H9 (cell line): ENCODE data around the gene STAG2. TPM values are rescaled to one million over a fixed set of nuclear protein-coding genes. Genes with fewer than 3 reads are reported as not detected.

Source experiments
- DNase-seq: peaks from one replicate; pipeline ENCODE4 v3.0.0-alpha.2; 2017
- H2AFZ ChIP-seq: one replicate; pipeline ENCODE4 v1.6.1; 2013; ENCODE audit warnings: mild to moderate bottlenecking, low read length, control low read depth, moderate library complexity
- H2AK5ac ChIP-seq: 2 replicates; pipeline ENCODE4 v1.6.1; 2013; ENCODE audit warnings: low read length, control low read depth, mixed read lengths; ENCODE audit not compliant: insufficient read length
- H2BK120ac ChIP-seq: one replicate; pipeline ENCODE4 v1.6.1; 2013; ENCODE audit warnings: low read depth, mild to moderate bottlenecking, low read length, control low read depth, inconsistent platforms; ENCODE audit not compliant: poor library complexity, severe bottlenecking
- H2BK12ac ChIP-seq: 2 replicates; pipeline ENCODE4 v1.6.1; 2013; ENCODE audit warnings: low read length, control low read depth, mixed read lengths, low read depth; ENCODE audit not compliant: insufficient read length
- H2BK15ac ChIP-seq: 2 replicates; pipeline ENCODE4 v1.6.1; 2013; ENCODE audit warnings: low read depth, low read length, control low read depth
- H2BK20ac ChIP-seq: one replicate; pipeline ENCODE4 v1.6.1; 2013; ENCODE audit warnings: low read depth, mild to moderate bottlenecking, low read length, control low read depth, inconsistent platforms; ENCODE audit not compliant: poor library complexity, severe bottlenecking
- H2BK5ac ChIP-seq: 2 replicates; pipeline ENCODE4 v1.6.1; 2013; ENCODE audit warnings: low read length, control low read depth, mixed read lengths; ENCODE audit not compliant: insufficient read length
- H3K14ac ChIP-seq: 2 replicates; pipeline ENCODE4 v1.6.1; 2013; ENCODE audit warnings: low read length, control low read depth; ENCODE audit not compliant: insufficient read depth
- H3K18ac ChIP-seq: 2 replicates; pipeline ENCODE4 v1.6.1; 2013; ENCODE audit warnings: low read depth, mild to moderate bottlenecking, mixed read lengths, low read length, control low read depth; ENCODE audit not compliant: insufficient read length
- H3K23ac ChIP-seq: 2 replicates; pipeline ENCODE4 v1.6.1; 2013; ENCODE audit warnings: low read length, control low read depth, mixed read lengths, low read depth; ENCODE audit not compliant: insufficient read length
- H3K23me2 ChIP-seq: 2 replicates; pipeline ENCODE4 v1.6.1; 2013; ENCODE audit warnings: low read depth, mild to moderate bottlenecking, mixed read lengths, low read length, control low read depth; ENCODE audit not compliant: insufficient read length, poor library complexity, severe bottlenecking
- H3K27ac ChIP-seq: 2 replicates; pipeline ENCODE4 v1.5.1; 2013; ENCODE audit warnings: low read length, control low read depth, mixed read lengths, low read depth; ENCODE audit not compliant: insufficient read length
- H3K27me3 ChIP-seq: 2 replicates; pipeline ENCODE4 v1.6.1; 2013; ENCODE audit warnings: low read length, control low read depth, inconsistent platforms; ENCODE audit not compliant: insufficient read depth
- H3K4ac ChIP-seq: 2 replicates; pipeline ENCODE4 v1.6.1; 2013; ENCODE audit warnings: low read depth, mild to moderate bottlenecking, control low read depth, inconsistent platforms, low read length, moderate library complexity
- H3K4me1 ChIP-seq: 2 replicates; pipeline ENCODE4 v1.6.1; 2013; ENCODE audit warnings: low read length, control low read depth, inconsistent platforms; ENCODE audit not compliant: insufficient read depth
- H3K4me2 ChIP-seq: 2 replicates; pipeline ENCODE4 v1.6.1; 2013; ENCODE audit warnings: low read length, control low read depth, mixed read lengths; ENCODE audit not compliant: insufficient read length, insufficient read depth
- H3K56ac ChIP-seq: 2 replicates; pipeline ENCODE4 v1.6.1; 2013; ENCODE audit warnings: low read depth, mild to moderate bottlenecking, mixed read lengths, low read length, control low read depth; ENCODE audit not compliant: insufficient read length
- H3K79me1 ChIP-seq: 2 replicates; pipeline ENCODE4 v1.6.1; 2013; ENCODE audit warnings: low read depth, mild to moderate bottlenecking, moderate library complexity, low read length, control low read depth, inconsistent platforms; ENCODE audit not compliant: insufficient read depth, poor library complexity, severe bottlenecking
- H3K79me2 ChIP-seq: 2 replicates; pipeline ENCODE4 v1.6.1; 2013; ENCODE audit warnings: low read length, control low read depth, inconsistent platforms; ENCODE audit not compliant: insufficient read depth
- H3K9ac ChIP-seq: 2 replicates; pipeline ENCODE4 v1.6.1; 2013; ENCODE audit warnings: low read length, control low read depth, mixed read lengths; ENCODE audit not compliant: insufficient read length; ENCODE audit errors: extremely low read depth
- H3K9me3 ChIP-seq: one replicate; pipeline ENCODE4 v1.6.1; 2013; ENCODE audit warnings: low read depth, low read length, inconsistent platforms; ENCODE audit not compliant: control insufficient read depth
- H3T11ph ChIP-seq: one replicate; pipeline ENCODE4 v1.6.1; 2013; ENCODE audit warnings: mild to moderate bottlenecking, low read length, control low read depth, inconsistent platforms
- H4K20me1 ChIP-seq: one replicate; pipeline ENCODE4 v1.6.1; 2013; ENCODE audit not compliant: control insufficient read depth, insufficient read length, insufficient read depth
- H4K5ac ChIP-seq: 2 replicates; pipeline ENCODE4 v1.6.1; 2013; ENCODE audit warnings: low read depth, mild to moderate bottlenecking, mixed read lengths, low read length, control low read depth; ENCODE audit not compliant: insufficient read length
- H4K8ac ChIP-seq: replicated peaks from 2 replicates; pipeline ENCODE4 v1.6.1; 2013; ENCODE audit warnings: low read length, control low read depth, mixed read lengths, low read depth; ENCODE audit not compliant: insufficient read length
- H4K91ac ChIP-seq: 2 replicates; pipeline ENCODE4 v1.6.1; 2013; ENCODE audit warnings: low read depth, mild to moderate bottlenecking, moderate library complexity, mixed read lengths, low read length, control low read depth; ENCODE audit not compliant: insufficient read length
- H3K27ac Mint-ChIP-seq, 3 experiments: 2 replicates in 2 of 3; 3 replicates in 1 of 3; pipeline ENCODE4 v1.8.0; 2020 to 2021; ENCODE audit warnings: mixed read lengths in 3 of 3, mild to moderate bottlenecking in 1 of 3, moderate library complexity in 1 of 3
- H3K27me3 Mint-ChIP-seq: 2 replicates; pipeline ENCODE4 v1.8.0; 2021; ENCODE audit warnings: low read depth, mild to moderate bottlenecking, moderate library complexity, mixed read lengths
- H3K36me3 Mint-ChIP-seq, 3 experiments: 2 replicates in 2 of 3; 3 replicates in 1 of 3; pipeline ENCODE4 v1.8.0; 2020 to 2021; ENCODE audit warnings: low read depth in 3 of 3, mixed read lengths in 3 of 3; ENCODE audit not compliant: insufficient read depth in 1 of 3
- H3K4me1 Mint-ChIP-seq, 2 experiments: 2 replicates each; pipeline ENCODE4 v1.8.0; 2020; ENCODE audit warnings: mixed read lengths in 2 of 2
- H3K4me3 Mint-ChIP-seq, 2 experiments: 2 replicates in 1 of 2; 3 replicates in 1 of 2; pipeline ENCODE4 v1.8.0; 2020 to 2021; ENCODE audit warnings: mild to moderate bottlenecking in 2 of 2, mixed read lengths in 2 of 2, moderate library complexity in 1 of 2
- H3K9me3 Mint-ChIP-seq, 2 experiments: 2 replicates in 1 of 2; 3 replicates in 1 of 2; pipeline ENCODE4 v1.8.0; 2020; ENCODE audit warnings: mild to moderate bottlenecking in 2 of 2, mixed read lengths in 2 of 2, moderate library complexity in 1 of 2
- WGBS: extraction: QIAGEN DNeasy Blood & Tissue Kit; methylation state at CpG from one replicate; pipeline ENCODE4 v1.1.7; 2013; ENCODE audit warnings: missing lambda C conversion rate, low lambda C conversion rate, mixed read lengths; ENCODE audit not compliant: insufficient read length; ENCODE audit errors: extremely low coverage; 5-methylcytosine and 5-hydroxymethylcytosine counted together
- total RNA-seq: library from RNA; stranded (reverse); gene quantifications from 2 replicates; pipeline ENCODE4 v1.2.1, GENCODE V29; 2021
- TF ChIP-seq, protein P1 (sequence below): fragments of 200-600 bp; sonication (generic); conservative IDR thresholded peaks from 3 replicates; pipeline ENCODE4 v1.8.0; 2021; ENCODE audit warnings: antibody characterized with exemption, mild to moderate bottlenecking

STAG2 gene
- total RNA-seq, 1 experiment from 2014 or later = 81.6 TPM

- Histone ChIP-seq H2BK5ac (no peak overlapping the region), H2BK15ac (no peak overlapping the region), H3K4me2 (peak overlapping the region; percentile 89), H3K9me3 (peaks cover 4% of the 10 kb centered on the region), H3K27me3 (no peaks in the 10 kb centered on the region), H3K79me2 (peaks cover 25% of the 10 kb centered on the region; the same call in 1 of the 2 replicates), H3K14ac (peak overlapping the region; percentile 92; the same call in 1 of the 2 replicates), H3K23me2 (peaks cover 6% of the 10 kb centered on the region), H3K27ac (peak overlapping the region; percentile 99), H4K5ac (peak overlapping the region; percentile 2), H4K20me1 (no peaks in the 10 kb centered on the region), H4K8ac (no peak overlapping the region), H2AK5ac (no peak overlapping the region), H3K9ac (peak overlapping the region; percentile 96), H3K18ac (peak overlapping the region; percentile 87), H2BK120ac (peak overlapping the region; percentile 3), H2BK20ac (no peak overlapping the region), H3K23ac (no peak overlapping the region), H4K91ac (no peak overlapping the region), H3K79me1 (no peaks in the 10 kb centered on the region), H3K4me1 (no peaks in the 10 kb centered on the region), H2AFZ (no peak overlapping the region), H3T11ph (no peak overlapping the region), H3K56ac (peak overlapping the region; percentile 41), H3K4ac (no peak overlapping the region; the same call in 1 of the 2 replicates), H2BK12ac (no peak overlapping the region)
- Mint-ChIP-seq H3K27ac (peak overlapping the region; percentile 97 to 100 (median 99)), H3K9me3 (peaks cover 25 to 75% of the 10 kb centered on the region in 2 experiments), H3K4me3 (peak overlapping the region; percentile 89 to 96), H3K36me3 (peaks cover 10 to 16% (median 14%) of the 10 kb centered on the region in 3 experiments), H3K4me1 (peaks cover 14 to 23% of the 10 kb centered on the region in 2 experiments), H3K27me3 (peaks cover 1% of the 10 kb centered on the region; the same call in 1 of the 2 replicates)
- no peak for DNase-seq
- TF ChIP-seq, protein P1, sequence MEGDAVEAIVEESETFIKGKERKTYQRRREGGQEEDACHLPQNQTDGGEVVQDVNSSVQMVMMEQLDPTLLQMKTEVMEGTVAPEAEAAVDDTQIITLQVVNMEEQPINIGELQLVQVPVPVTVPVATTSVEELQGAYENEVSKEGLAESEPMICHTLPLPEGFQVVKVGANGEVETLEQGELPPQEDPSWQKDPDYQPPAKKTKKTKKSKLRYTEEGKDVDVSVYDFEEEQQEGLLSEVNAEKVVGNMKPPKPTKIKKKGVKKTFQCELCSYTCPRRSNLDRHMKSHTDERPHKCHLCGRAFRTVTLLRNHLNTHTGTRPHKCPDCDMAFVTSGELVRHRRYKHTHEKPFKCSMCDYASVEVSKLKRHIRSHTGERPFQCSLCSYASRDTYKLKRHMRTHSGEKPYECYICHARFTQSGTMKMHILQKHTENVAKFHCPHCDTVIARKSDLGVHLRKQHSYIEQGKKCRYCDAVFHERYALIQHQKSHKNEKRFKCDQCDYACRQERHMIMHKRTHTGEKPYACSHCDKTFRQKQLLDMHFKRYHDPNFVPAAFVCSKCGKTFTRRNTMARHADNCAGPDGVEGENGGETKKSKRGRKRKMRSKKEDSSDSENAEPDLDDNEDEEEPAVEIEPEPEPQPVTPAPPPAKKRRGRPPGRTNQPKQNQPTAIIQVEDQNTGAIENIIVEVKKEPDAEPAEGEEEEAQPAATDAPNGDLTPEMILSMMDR = no peak
- no CpG with 5 or more reads among the region's 23 CpGs for WGBS
Measured at GRCh38 chrX:123962006-123962467, 531 bp downstream of the STAG2 start.
